ENCODE data around the gene PXMP2.

- TF ChIP-seq, protein P1, sequence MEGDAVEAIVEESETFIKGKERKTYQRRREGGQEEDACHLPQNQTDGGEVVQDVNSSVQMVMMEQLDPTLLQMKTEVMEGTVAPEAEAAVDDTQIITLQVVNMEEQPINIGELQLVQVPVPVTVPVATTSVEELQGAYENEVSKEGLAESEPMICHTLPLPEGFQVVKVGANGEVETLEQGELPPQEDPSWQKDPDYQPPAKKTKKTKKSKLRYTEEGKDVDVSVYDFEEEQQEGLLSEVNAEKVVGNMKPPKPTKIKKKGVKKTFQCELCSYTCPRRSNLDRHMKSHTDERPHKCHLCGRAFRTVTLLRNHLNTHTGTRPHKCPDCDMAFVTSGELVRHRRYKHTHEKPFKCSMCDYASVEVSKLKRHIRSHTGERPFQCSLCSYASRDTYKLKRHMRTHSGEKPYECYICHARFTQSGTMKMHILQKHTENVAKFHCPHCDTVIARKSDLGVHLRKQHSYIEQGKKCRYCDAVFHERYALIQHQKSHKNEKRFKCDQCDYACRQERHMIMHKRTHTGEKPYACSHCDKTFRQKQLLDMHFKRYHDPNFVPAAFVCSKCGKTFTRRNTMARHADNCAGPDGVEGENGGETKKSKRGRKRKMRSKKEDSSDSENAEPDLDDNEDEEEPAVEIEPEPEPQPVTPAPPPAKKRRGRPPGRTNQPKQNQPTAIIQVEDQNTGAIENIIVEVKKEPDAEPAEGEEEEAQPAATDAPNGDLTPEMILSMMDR (IDR thresholded peaks at IDR 0.05; ENCODE audit: insufficient read depth, low read length, poor library complexity, severe bottlenecking), result no peak
- no peak for TF ChIP-seq EZH2phosphoT487 (conservative IDR thresholded peaks at IDR 0.05; ENCODE audit: low read length)
These were observed 36.4 kb downstream of the PXMP2 start for GRCh38 chr12:132723764-132724140.

Data from SU-DHL-6 (cell line).